Ovary (tissue), 3 donors: Measurements from ENCODE around the gene PZP.

Source experiments
- CTCF ChIP-seq, 3 donors: fragments of 450-650 bp in 2 of 3; fragments of 200-600 bp in 1 of 3; IDR thresholded peaks; one replicate each; pipeline versions ENCODE4 v1.5.1 to v1.8.0; 2016 to 2022; ENCODE audit warnings: antibody characterized with exemption in 3 of 3, mild to moderate bottlenecking in 1 of 3
- EP300 ChIP-seq: sonication (generic); formaldehyde crosslinking; IDR thresholded peaks from one replicate; pipeline ENCODE4 v1.6.1; 2017; ENCODE audit warnings: antibody characterized with exemption
- POLR2A ChIP-seq: fragments of 450-650 bp; IDR thresholded peaks from one replicate; pipeline ENCODE4 v1.6.1; 2017; ENCODE audit warnings: antibody characterized with exemption, mild to moderate bottlenecking, moderate library complexity
- donor health status: DM: no; HTN: no; CAD: no.

GRCh38 chr12:9118158-9118557, 90.0 kb downstream of the PZP start:
- no peak for TF ChIP-seq CTCF (IDR thresholded peaks at IDR 0.05)
- no peak for TF ChIP-seq POLR2A
- no peak for TF ChIP-seq EP300
